GM12865 (cell line): ENCODE measurements around the gene KCNQ2.

Source experiments
- DNase-seq: peaks from one replicate; pipeline ENCODE4 v3.0.0; 2010; ENCODE audit warnings: low read depth
- H3K4me3 ChIP-seq: 2 replicates; pipeline ENCODE4 v1.5.1; 2011; ENCODE audit warnings: mild to moderate bottlenecking, low read depth, low read length, control low read depth
- TF ChIP-seq, protein P1 (sequence below): IDR thresholded peaks from 2 replicates; pipeline ENCODE4 v1.5.1; 2011; ENCODE audit warnings: low read length, control low read depth, low read depth, inconsistent platforms; ENCODE audit not compliant: insufficient read depth; ENCODE audit errors: missing control alignments

KCNQ2 gene

GRCh38 chr20:63427206-63427605, 45.2 kb downstream of the KCNQ2 start:
- no peak overlapping the region for H3K4me3 ChIP-seq
- TF ChIP-seq, protein P1, sequence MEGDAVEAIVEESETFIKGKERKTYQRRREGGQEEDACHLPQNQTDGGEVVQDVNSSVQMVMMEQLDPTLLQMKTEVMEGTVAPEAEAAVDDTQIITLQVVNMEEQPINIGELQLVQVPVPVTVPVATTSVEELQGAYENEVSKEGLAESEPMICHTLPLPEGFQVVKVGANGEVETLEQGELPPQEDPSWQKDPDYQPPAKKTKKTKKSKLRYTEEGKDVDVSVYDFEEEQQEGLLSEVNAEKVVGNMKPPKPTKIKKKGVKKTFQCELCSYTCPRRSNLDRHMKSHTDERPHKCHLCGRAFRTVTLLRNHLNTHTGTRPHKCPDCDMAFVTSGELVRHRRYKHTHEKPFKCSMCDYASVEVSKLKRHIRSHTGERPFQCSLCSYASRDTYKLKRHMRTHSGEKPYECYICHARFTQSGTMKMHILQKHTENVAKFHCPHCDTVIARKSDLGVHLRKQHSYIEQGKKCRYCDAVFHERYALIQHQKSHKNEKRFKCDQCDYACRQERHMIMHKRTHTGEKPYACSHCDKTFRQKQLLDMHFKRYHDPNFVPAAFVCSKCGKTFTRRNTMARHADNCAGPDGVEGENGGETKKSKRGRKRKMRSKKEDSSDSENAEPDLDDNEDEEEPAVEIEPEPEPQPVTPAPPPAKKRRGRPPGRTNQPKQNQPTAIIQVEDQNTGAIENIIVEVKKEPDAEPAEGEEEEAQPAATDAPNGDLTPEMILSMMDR: no peak
- no peak for DNase-seq

GRCh38 chr20:63425846-63426485, 46.5 kb downstream of the KCNQ2 start:
- H3K4me3 ChIP-seq: no peak overlapping the region
- DNase-seq: no peak
- TF ChIP-seq, protein P1: no peak

GRCh38 chr20:63424613-63425012, 47.8 kb downstream of the KCNQ2 start:
- no peak overlapping the region for H3K4me3 ChIP-seq
- DNase-seq: no peak
- TF ChIP-seq, protein P1: no peak

- H3K4me3 ChIP-seq: no peak overlapping the region
- TF ChIP-seq, protein P1: no peak
- DNase-seq: no peak
Observed at GRCh38 chr20:63423751-63424150, 48.7 kb downstream of the KCNQ2 start.

DNA sequence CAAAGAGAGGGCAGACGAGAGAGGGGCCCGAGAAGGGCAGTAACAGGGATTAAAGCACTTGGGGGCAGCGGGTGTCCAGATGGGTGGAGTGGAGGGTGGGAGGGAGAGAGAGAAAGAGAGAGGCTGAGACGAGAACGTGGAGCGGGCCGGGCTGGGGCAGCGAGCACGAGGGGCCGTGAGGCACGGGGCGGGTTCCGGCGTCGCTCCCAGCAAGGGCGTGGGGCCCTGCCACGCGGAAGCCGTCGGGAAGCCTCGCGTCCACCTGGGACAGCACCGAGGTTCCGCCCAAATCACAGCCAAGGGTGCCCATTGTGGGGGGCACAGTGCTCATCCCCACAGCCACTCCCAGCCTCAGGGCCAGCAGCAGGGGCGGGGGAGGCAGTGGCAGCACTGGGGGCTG, 49.8 kb downstream of the KCNQ2 start:
- TF ChIP-seq, protein P1: no peak
- no peak overlapping the region for H3K4me3 ChIP-seq
- no peak for DNase-seq

DNA sequence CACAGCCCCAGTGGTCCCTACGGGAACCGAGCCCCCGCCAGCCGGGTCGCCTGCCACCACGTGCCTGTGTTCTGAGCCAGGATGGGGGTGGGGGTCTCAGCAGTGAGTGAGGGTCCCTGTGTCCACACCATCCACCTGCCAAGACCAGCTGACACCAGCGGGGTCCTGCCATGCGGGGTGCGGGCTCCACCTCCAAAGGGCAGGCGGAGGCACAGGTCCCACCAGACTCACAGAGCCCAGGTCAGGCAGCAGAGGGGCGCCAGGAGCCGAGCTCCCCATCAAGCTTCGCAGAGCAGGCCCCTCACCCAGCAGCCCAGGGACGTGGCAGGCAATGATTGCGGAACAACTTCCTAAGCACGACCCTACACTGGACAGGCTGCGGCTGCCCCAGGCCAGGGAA, 50.5 kb downstream of the KCNQ2 start:
- no peak for DNase-seq

GRCh38 chr20:63421094-63421692, 51.3 kb downstream of the KCNQ2 start:
- TF ChIP-seq, protein P1: no peak
- no peak for DNase-seq

More for the DNA sequence above, 50.5 kb downstream of the KCNQ2 start:
- TF ChIP-seq, protein P1: no peak
- no peak overlapping the region for H3K4me3 ChIP-seq

More at GRCh38 chr20:63421094-63421692, 51.3 kb downstream of the KCNQ2 start:
- no peak overlapping the region for H3K4me3 ChIP-seq
